Transverse colon (tissue), 4 donors: ENCODE measurements around the gene ITGAE. TPM values are rescaled to one million over a fixed set of nuclear protein-coding genes. Genes with fewer than 3 reads are reported as not detected.

Experiments used
- DNase-seq: peaks from one replicate; pipeline ENCODE4 v3.0.0-alpha.2; 2019
- H3K27ac ChIP-seq, 4 donors: fragments of 200-600 bp; sonication (generic); 2 replicates each; pipeline ENCODE4 v1.5.1; 2016 to 2018; ENCODE audit warnings: inconsistent platforms in 4 of 4
- H3K27me3 ChIP-seq: fragments of 200-600 bp; sonication (generic); 2 replicates; pipeline ENCODE4 v1.5.1; 2017; ENCODE audit warnings: inconsistent platforms
- H3K36me3 ChIP-seq, 4 donors: fragments of 200-600 bp; sonication (generic); 2 replicates each; pipeline ENCODE4 v1.5.1; 2017 to 2019; ENCODE audit warnings: inconsistent platforms in 4 of 4
- H3K4me1 ChIP-seq, 4 donors: fragments of 200-600 bp; sonication (generic); 2 replicates each; pipeline ENCODE4 v1.5.1; 2017 to 2020; ENCODE audit warnings: inconsistent platforms in 4 of 4
- H3K4me3 ChIP-seq, 4 donors: fragments of 200-600 bp; sonication (generic); 1 replicate in 1 of 4; 2 replicates in 3 of 4; pipeline versions ENCODE4 v1.5.1 to v1.6.1; 2017 to 2019; ENCODE audit warnings: inconsistent platforms in 4 of 4
- H3K9me3 ChIP-seq, 2 donors: fragments of 200-600 bp; sonication (generic); 2 replicates each; pipeline ENCODE4 v1.5.1; 2017 to 2019; ENCODE audit warnings: inconsistent platforms in 2 of 2
- CTCF ChIP-seq, 5 experiments: fragments of 200-600 bp in 3 of 5; fragments of 450-650 bp in 2 of 5; sonication (generic) in 3 of 5; IDR thresholded peaks; 1 replicate in 2 of 5; 2 replicates in 3 of 5; pipeline ENCODE4 v1.5.1; 2016 to 2017; ENCODE audit warnings: antibody characterized with exemption in 5 of 5, inconsistent platforms in 3 of 5, mild to moderate bottlenecking in 2 of 5, moderate library complexity in 1 of 5
- EP300 ChIP-seq: sonication (generic); formaldehyde crosslinking; IDR thresholded peaks from one replicate; pipeline ENCODE4 v1.6.1; 2017; ENCODE audit warnings: antibody characterized with exemption, low read depth
- POLR2A ChIP-seq: fragments of 450-650 bp; IDR thresholded peaks from one replicate; pipeline ENCODE4 v1.6.1; 2016; ENCODE audit warnings: antibody characterized with exemption, mild to moderate bottlenecking, moderate library complexity
- POLR2AphosphoS5 ChIP-seq, 3 donors: sonication (generic); formaldehyde crosslinking; IDR thresholded peaks; one replicate each; pipeline ENCODE4 v1.6.1; 2016; ENCODE audit warnings: antibody characterized with exemption in 3 of 3
- WGBS, 2 donors: methylation state at CpG; one replicate each; pipeline ENCODE4 v1.1.5; 2018; ENCODE audit warnings: low coverage in 1 of 2; 5-methylcytosine and 5-hydroxymethylcytosine counted together
- in situ Hi-C, 4 donors: fragments of 200-750 bp; cut with MboI; loops; one replicate each; pipeline versions ENCODE4 v1.15.0 to v1.15.1; 2017; ENCODE audit warnings: low sequenced_read_pairs in 3 of 4, low pct_ligation_motif_present in 1 of 4, low pct_unique_long_range_greater_than_20kb in 1 of 4
- intact Hi-C: fragments of 100-400 bp; cut with DNase I; formaldehyde crosslinking; loops from one replicate; pipeline ENCODE4 v1.15.1; 2023; ENCODE audit warnings: low total_unique reads
- total RNA-seq, 4 donors: library from RNA; depleted of rRNA; stranded (reverse); fragments of >200 nt; gene quantifications; one replicate each; pipeline ENCODE4 v1.1.0, GENCODE V29; 2016

The ITGAE gene
- total RNA-seq, 4 donors from 2014 or later: 2.8 to 23.1 (median 14.5) TPM

GRCh38 chr17:3753624-3754023 is 47.4 kb downstream of the ITGAE start:
- Histone ChIP-seq H3K4me3 (no peak overlapping the region), H3K4me1 (peaks cover 0 to 10% (median 4%) of the 10 kb centered on the region in 4 donors), H3K36me3 (no peaks in the 10 kb centered on the region), H3K27me3 (no peaks in the 10 kb centered on the region), H3K9me3 (no peaks in the 10 kb centered on the region), H3K27ac (no peak overlapping the region)
- 75% methylated on average over 11 of the region's 12 CpGs; no CpG with 5 or more reads in 1 of the 2 donors for WGBS, 2 donors
- DNase-seq: no peak
- in situ Hi-C loops (no loop called here), intact Hi-C loops (no loop called here)
- TF ChIP-seq POLR2A: no peak
- no peak for TF ChIP-seq CTCF (IDR thresholded peaks at IDR 0.05)
- TF ChIP-seq POLR2AphosphoS5 (IDR thresholded peaks at IDR 0.05): no peak
- TF ChIP-seq EP300: no peak

DNA sequence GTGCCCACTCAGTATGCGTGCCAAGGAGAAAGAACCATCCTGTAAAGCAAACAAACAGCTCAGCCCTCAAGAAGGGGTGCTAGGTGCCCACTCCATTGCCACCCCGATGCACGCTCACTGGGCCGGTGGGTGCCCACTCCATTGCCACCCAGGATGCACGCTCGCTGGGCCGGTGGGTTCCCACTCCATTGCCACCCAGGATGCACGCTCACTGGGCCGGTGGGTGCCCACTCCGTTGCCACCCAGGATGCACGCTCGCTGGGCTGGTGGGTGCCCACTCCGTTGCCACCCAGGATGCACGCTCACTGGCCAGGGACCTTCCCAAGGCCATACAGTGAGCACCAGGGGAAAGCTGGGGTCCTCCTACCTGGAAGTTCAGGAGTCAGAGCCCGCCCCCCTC is 49.2 kb downstream of the ITGAE start:
- intact Hi-C loops: no loop called here
- in situ Hi-C loops: no loop called here
- 90% methylated on average over 14 of the region's 15 CpGs; no CpG with 5 or more reads in 1 of the 2 donors for WGBS, 2 donors
- TF ChIP-seq CTCF (IDR thresholded peaks at IDR 0.05) (no peak), EP300 (no peak), POLR2AphosphoS5 (IDR thresholded peaks at IDR 0.05) (no peak), POLR2A (no peak)
- Histone ChIP-seq H3K9me3 (no peaks in the 10 kb centered on the region), H3K27ac (no peak overlapping the region), H3K27me3 (no peaks in the 10 kb centered on the region), H3K36me3 (no peaks in the 10 kb centered on the region), H3K4me3 (no peak overlapping the region), H3K4me1 (peaks cover 0 to 10% (median 4%) of the 10 kb centered on the region in 4 donors)
- DNase-seq: no peak

DNA sequence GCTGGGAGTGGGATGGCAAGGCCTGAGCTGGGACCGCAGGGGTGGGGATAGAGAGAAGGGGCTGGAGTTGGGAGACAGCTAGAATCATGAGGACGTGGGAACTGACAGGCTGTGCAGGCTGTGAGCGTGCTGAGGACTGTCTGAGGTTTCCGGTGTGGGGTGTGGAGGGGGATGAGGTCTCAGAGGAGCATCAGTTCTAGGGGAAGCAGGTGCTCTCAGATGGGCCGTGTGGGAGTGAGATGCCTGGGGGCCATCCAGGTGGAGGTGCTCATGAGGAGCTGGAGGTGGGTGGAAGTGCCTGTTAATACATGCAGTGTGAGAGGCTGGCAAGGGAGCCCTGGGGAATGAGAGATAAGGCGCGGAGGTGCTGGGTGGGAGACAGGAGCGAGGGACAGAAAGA is 50.1 kb downstream of the ITGAE start:
- DNase-seq: peak; percentile 42
- Histone ChIP-seq H3K27me3 (no peaks in the 10 kb centered on the region), H3K4me1 (peaks cover 0 to 10% (median 4%) of the 10 kb centered on the region in 4 donors), H3K4me3 (no peak overlapping the region), H3K9me3 (no peaks in the 10 kb centered on the region), H3K36me3 (no peaks in the 10 kb centered on the region), H3K27ac (no peak overlapping the region)
- intact Hi-C loops (no loop called here), in situ Hi-C loops (no loop called here)
- WGBS, 2 donors: 73 to 83% methylated on average over 4 to 8 of the region's 8 CpGs
- no peak for TF ChIP-seq POLR2A
- TF ChIP-seq EP300: no peak
- TF ChIP-seq CTCF (IDR thresholded peaks at IDR 0.05): no peak
- no peak for TF ChIP-seq POLR2AphosphoS5 (IDR thresholded peaks at IDR 0.05)

DNA sequence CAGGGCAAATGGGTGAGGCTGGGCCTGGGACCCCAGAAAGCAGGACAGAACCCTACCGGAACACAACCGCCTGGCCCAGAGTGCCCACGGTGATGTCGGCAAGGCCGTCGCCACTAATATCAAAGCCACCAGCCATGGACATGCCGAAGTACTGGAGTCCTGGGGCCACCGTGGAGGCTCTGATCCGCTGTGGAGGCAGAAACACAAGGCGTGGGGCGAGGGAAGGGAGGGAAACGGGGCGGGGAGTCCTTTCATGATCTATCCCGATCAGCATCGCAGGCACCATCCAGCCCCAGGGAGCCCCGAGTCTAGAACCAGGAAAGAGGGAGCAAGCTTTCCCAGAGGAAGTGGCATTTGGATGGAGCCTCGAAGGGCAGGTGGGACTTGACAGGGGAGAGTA is 50.7 kb downstream of the ITGAE start:
- no peaks in the 10 kb centered on the region for H3K27me3 ChIP-seq
- no peaks in the 10 kb centered on the region for H3K36me3 ChIP-seq
- 83 to 91% methylated on average over 13 to 17 of the region's 17 CpGs for WGBS, 2 donors
- no peak overlapping the region for H3K27ac ChIP-seq
- H3K9me3 ChIP-seq: no peaks in the 10 kb centered on the region
- TF ChIP-seq POLR2AphosphoS5 (IDR thresholded peaks at IDR 0.05) (no peak), CTCF (IDR thresholded peaks at IDR 0.05) (no peak), EP300 (no peak), POLR2A (no peak)
- intact Hi-C loops: no loop called here
- in situ Hi-C loops: no loop called here
- peaks cover 0 to 4% (median 2%) of the 10 kb centered on the region in 4 donors for H3K4me1 ChIP-seq
- no peak overlapping the region for H3K4me3 ChIP-seq
- DNase-seq: no peak
